Activated T-cell treated with anti-CD3 and anti-CD28 coated beads, Interleukin-2, amount 50 U/mL, for 72 hours (primary cell): ENCODE data around the gene CDK10. TPM values are rescaled to one million over a fixed set of nuclear protein-coding genes. Genes with fewer than 3 reads are reported as not detected.

Source experiments
- total RNA-seq, 2 donors: library from RNA; stranded (reverse); gene quantifications; one replicate each; pipeline ENCODE4 v1.2.3, GENCODE V29; 2022

The CDK10 gene
- total RNA-seq, 2 donors from 2014 or later, result 66.6 to 83.2 TPM

Other genes starting within 250 kb of the CDK10 start
- gene ANKRD11, start 196.1 kb upstream of the CDK10 start, total RNA-seq, result 100 to 1,000 TPM; 204 to 215 TPM
- gene SPG7, start 178.3 kb upstream of the CDK10 start, total RNA-seq, result 10 to 100 TPM; 67.4 to 82.1 TPM
- gene RPL13, start 126.0 kb upstream of the CDK10 start, total RNA-seq, result 1,000 to 10,000 TPM; 3,140 to 3,274 TPM
- 10 to 100 TPM; 10.9 to 11.4 TPM for gene CPNE7, start 110.9 kb upstream of the CDK10 start, total RNA-seq
- gene DPEP1, start 73.0 kb upstream of the CDK10 start, total RNA-seq, result not detected
- gene CHMP1A, start 29.0 kb upstream of the CDK10 start, total RNA-seq, result 10 to 100 TPM; 65.0 to 68.1 TPM
- 10 to 100 TPM in 1 of 2 donors, 1 to 10 TPM in 1; 10.0 to 12.1 TPM for gene SPATA33, start 28.9 kb upstream of the CDK10 start, total RNA-seq
- 1 to 10 TPM; 6.1 to 6.5 TPM for gene SPATA2L, start 15.0 kb downstream of the CDK10 start, total RNA-seq
- 1 to 10 TPM; 4.7 to 6.5 TPM for gene VPS9D1, start 34.2 kb downstream of the CDK10 start, total RNA-seq
- 10 to 100 TPM; 27.1 to 31.1 TPM for gene ZNF276, start 34.8 kb downstream of the CDK10 start, total RNA-seq
- gene FANCA, start 130.0 kb downstream of the CDK10 start, total RNA-seq, result 100 to 1,000 TPM in 1 of 2 donors, 10 to 100 TPM in 1; 90.6 to 128 TPM
- gene SPIRE2, start 141.8 kb downstream of the CDK10 start, total RNA-seq, result under 1 TPM; 0.69 to 0.91 TPM
- 100 to 1,000 TPM; 167 to 195 TPM for gene TCF25, start 186.9 kb downstream of the CDK10 start, total RNA-seq
- 10 to 100 TPM in 1 of 2 donors, 1 to 10 TPM in 1; 7.6 to 15.2 TPM for gene MC1R, start 232.2 kb downstream of the CDK10 start, total RNA-seq
- 1 to 10 TPM; 1.3 to 2.7 TPM for gene TUBB3, start 236.7 kb downstream of the CDK10 start, total RNA-seq